GM18873 (cell line): ENCODE data around the gene LTBP2.

Experiments
- ATAC-seq: cut with Tn5 transposase; IDR thresholded peaks from one replicate; pipeline ENCODE4 v1.9.1; 2021; ENCODE audit warnings: mild to moderate bottlenecking, moderate library complexity, moderate number of reproducible peaks; ENCODE audit not compliant: unreplicated experiment, low FRiP score

LTBP2 gene

GRCh38 chr14:74641601-74642391 lies 29.8 kb upstream of the LTBP2 start:
- ATAC-seq = no peak

- ATAC-seq = no peak
Measured at GRCh38 chr14:74638966-74639365, 26.9 kb upstream of the LTBP2 start.

- ATAC-seq = no peak
Measured at GRCh38 chr14:74638066-74638465, 26.0 kb upstream of the LTBP2 start.

- ATAC-seq = no peak
Measured at GRCh38 chr14:74637178-74637550, 25.1 kb upstream of the LTBP2 start.

- ATAC-seq = no peak
Measured at GRCh38 chr14:74636424-74637177, 24.6 kb upstream of the LTBP2 start.

- no peak for ATAC-seq
Measured at GRCh38 chr14:74635847-74636246, 23.8 kb upstream of the LTBP2 start.

GRCh38 chr14:74634964-74635363 lies 22.9 kb upstream of the LTBP2 start:
- no peak for ATAC-seq

GRCh38 chr14:74634481-74634880 lies 22.4 kb upstream of the LTBP2 start:
- ATAC-seq = no peak

GRCh38 chr14:74630881-74631690 lies 19.0 kb upstream of the LTBP2 start:
- no peak for ATAC-seq

GRCh38 chr14:74628418-74628817 lies 16.4 kb upstream of the LTBP2 start:
- ATAC-seq = no peak

GRCh38 chr14:74627076-74627475 lies 15.0 kb upstream of the LTBP2 start:
- no peak for ATAC-seq

GRCh38 chr14:74622257-74622656 lies 10.2 kb upstream of the LTBP2 start:
- ATAC-seq = no peak

GRCh38 chr14:74621556-74621955 lies 9.5 kb upstream of the LTBP2 start:
- ATAC-seq = no peak

- ATAC-seq = no peak
Measured at GRCh38 chr14:74620923-74621322, 8.9 kb upstream of the LTBP2 start.

GRCh38 chr14:74620497-74620921 lies 8.5 kb upstream of the LTBP2 start:
- no peak for ATAC-seq

- no peak for ATAC-seq
Measured at GRCh38 chr14:74619672-74620131, 7.7 kb upstream of the LTBP2 start.

GRCh38 chr14:74618078-74618952 lies 6.3 kb upstream of the LTBP2 start:
- no peak for ATAC-seq

GRCh38 chr14:74616996-74617700 lies 5.1 kb upstream of the LTBP2 start:
- no peak for ATAC-seq

- no peak for ATAC-seq
Measured at GRCh38 chr14:74616507-74616906, 4.5 kb upstream of the LTBP2 start.
